Inflammatory macrophage (primary cell): ENCODE measurements around the gene TRIM4.
"Not testable (repeated sequence)": the region's sequence is repeated elsewhere in the genome, so short reads cannot be mapped to it uniquely, and the experiment has no call there.

Experiments used
- DNase-seq, 2 donors: peaks; one replicate each; pipeline ENCODE4 v3.0.0-alpha.2; 2020 to 2022
- total RNA-seq, 18 experiments: gene quantifications; one replicate each; lab custom pipeline; 2026; ENCODE audit warnings: mixed read lengths in 6 of 18, inconsistent platforms in 2 of 18; lab: John Stamatoyannopoulos, UW

Gene TRIM4, protein sequence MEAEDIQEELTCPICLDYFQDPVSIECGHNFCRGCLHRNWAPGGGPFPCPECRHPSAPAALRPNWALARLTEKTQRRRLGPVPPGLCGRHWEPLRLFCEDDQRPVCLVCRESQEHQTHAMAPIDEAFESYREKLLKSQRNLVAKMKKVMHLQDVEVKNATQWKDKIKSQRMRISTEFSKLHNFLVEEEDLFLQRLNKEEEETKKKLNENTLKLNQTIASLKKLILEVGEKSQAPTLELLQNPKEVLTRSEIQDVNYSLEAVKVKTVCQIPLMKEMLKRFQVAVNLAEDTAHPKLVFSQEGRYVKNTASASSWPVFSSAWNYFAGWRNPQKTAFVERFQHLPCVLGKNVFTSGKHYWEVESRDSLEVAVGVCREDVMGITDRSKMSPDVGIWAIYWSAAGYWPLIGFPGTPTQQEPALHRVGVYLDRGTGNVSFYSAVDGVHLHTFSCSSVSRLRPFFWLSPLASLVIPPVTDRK
- 21.6 to 48.1 (median 30.4) reads per million in 18 experiments for total RNA-seq

- DNase-seq: peak; percentile 94 to 96
Measured at GRCh38 chr7:99918959-99919813, at the start of gene TRIM4. TRIM4 (minus strand) TSS chr7:99919530; CDS start chr7:99919401, 129 bp downstream.

DNA sequence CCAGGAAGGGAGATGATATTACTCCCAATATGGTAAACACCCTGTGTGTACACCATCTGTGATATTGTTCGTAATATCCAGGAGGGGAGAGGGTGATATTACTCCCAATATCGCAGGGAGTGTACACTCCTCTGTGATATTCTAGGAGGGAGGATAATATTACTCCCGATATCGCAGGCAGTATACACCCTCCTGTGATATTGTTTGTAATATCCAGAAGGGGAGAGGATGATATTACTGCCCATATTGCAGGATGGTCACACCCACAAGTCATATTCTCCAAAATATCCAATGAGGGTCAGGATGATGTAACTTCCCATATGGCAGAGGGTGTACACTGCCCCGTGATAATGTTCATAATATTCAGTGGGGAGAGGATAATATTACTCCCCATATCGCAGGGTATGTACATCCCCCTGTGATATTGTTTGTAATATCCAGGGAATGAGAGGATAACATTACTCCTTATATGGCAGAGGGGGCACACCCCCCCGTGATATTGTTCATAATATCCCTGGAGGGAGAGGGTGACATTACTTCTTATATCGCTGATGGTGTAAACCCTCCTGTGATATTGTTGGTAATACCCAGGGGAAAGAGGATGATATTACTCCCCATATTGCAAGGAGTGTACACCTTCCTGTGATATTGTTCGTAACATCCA lies 39.4 kb upstream of the TRIM4 start:
- no peak for DNase-seq

DNA sequence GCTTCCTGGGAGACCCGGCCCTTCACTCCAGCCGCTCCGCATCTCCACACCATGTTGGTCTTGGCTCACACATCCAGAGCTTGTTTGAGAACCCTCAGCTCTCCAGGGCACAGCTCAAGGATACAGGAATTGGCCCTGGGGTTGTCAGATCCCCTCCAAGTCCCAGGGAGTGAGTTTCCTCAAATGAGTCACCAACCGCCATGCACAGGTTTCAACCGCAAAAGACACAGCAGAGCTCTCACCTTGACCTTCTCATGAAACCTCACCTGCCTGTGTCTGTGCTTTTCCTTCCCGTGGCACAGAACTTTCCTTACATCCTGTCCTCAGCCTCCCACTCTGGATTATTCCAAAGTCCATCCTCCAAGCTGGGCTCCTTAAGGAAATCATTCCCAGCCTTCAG lies 35.9 kb upstream of the TRIM4 start:
- no peak for DNase-seq

DNA sequence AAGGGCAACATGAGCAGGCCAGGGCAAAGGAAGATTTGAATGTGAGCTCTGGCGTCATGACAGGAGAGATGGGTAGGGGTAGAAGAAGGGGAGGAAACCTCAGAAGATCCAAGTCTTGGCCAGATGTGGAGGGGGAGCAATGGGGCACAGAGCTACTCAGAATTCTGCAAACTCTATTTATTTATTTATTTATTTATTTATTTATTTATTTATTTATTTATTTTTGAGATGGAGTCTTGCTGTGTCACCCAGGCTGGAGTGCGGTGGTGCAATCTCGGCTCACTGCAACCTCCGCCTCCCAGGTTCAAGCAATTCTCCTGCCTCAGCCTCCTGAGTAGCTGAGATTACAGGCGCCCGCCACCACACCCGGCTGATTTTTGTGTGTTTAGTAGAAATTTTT lies 35.3 kb upstream of the TRIM4 start:
- DNase-seq: not testable (repeated sequence)

GRCh38 chr7:99953649-99954048 lies 34.3 kb upstream of the TRIM4 start:
- DNase-seq: peak; percentile 74 to 89

DNA sequence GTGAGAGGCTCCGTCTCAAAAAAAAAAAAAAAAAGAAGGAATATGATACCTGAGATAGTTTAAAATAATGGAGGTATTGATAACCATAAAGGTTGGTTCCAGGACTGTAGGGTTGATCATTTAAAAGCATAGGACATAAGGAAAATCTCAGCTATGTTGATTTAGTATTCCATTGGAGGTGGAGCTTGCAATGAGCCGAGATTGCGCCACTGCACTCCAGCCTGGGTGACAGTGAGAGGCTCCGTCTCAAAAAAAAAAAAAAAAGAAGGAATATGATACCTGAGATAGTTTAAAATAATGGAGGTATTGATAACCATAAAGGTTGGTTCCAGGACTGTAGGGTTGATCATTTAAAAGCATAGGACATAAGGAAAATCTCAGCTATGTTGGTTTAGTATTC lies 33.3 kb upstream of the TRIM4 start:
- DNase-seq: not testable (repeated sequence)

GRCh38 chr7:99950819-99951218 lies 31.5 kb upstream of the TRIM4 start:
- not testable (repeated sequence) for DNase-seq

DNA sequence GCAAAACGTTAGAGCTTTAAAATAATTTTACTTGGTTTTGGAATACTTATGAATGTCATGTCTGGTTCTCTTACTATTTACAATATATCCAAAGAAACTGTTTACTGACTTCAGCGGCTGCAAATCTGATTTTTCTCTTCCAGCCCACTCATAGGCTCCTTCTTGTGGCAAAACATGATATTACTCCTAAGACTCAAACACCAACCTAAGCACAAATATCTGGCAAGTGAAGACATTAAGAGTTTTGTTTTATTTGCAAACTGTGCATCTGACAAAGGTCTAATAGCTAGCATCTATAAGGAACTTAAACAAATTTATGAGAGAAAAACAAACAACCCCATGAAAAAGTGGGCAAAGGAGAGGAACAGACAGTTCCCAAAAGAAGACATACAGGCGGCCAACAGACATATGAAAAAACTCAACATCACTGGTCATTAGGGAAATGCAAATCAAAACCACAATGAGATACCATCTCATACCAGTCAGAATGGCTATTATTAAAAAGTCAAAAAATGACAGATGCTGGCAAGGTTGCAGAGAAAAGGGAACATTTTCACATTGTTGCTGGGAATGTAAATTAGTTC lies 30.4 kb upstream of the TRIM4 start:
- peak; percentile 10 to 24 for DNase-seq

GRCh38 chr7:99947608-99948007 lies 28.3 kb upstream of the TRIM4 start:
- no peak for DNase-seq

GRCh38 chr7:99944497-99945070 lies 25.3 kb upstream of the TRIM4 start:
- DNase-seq: no peak

DNA sequence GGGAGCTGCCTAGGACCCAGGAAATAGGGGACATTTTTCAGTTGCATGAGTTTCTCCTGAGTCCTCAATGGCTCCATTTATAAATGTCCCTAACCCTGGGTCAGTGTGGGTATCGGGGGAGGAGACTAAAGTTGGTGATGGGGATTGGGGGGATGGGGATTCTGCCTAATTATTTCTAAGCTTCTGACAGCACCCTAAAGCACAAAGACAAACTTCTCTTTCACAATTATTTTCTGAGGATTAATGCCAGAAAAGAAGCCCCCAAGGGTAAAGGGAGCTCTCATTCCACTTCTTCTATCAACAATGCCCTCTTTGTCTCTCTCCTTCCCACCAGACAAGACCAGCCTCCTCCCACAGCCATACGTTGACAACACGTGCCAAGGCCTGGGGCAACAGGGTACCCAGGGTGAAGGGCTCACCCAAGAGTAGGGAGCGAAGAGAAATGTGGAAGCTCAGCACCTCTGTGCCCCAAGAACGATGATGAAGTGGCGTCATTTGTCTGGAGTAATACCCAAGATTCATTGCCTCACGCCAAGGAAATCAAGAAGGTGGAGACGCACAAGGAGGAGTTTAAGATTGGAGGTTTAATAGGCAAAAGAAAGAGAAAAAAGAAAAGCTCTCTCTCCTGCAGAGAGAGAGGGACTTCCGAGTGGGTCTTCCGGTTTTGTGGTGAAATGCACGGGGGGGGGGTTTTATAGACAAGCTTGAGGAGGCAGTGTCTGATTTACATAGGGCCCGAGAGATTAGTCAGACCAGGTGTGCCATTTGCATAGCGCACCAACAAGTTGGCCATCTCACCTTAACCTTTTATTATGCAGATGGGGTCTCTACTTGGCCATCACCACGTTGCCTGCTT lies 24.5 kb upstream of the TRIM4 start:
- peak; percentile 8 to 10 for DNase-seq

DNA sequence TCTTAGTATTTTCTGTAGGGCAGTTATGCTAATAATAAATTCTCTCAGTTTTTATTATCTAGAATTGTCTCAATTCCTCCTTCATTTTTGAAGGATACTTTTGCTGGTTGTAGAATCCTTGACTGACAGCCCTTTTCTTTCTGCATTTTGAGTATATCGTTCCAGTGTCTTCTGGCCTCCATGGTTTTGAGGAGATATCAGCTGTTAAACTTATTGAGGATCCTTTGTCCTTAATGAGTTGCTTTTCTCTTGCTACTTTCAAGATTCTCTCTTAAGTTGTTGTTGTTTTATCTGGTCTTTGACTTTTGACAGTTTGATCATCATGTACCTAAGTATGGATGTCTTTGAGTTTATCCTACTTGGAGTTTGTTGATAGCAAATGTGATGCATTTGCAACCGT lies 19.0 kb upstream of the TRIM4 start:
- DNase-seq: no peak

DNA sequence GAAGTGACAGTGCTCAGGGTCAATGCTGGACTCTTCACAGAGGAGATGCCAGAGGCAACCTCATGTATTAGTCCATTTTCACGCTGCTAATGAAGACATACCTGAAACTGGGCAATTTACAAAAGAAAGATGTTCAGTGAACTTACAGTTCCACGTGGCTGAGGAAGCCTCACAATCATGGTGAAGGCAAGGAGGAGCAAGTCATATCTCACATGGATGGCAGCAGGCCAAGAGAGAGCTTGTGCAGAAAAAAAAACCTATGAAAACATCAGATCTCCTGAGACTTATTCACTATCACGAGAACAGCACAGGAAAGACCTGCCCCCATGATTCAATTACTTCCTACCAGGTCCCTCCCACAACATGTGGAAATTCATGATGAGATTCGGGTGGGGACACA lies 15.7 kb upstream of the TRIM4 start:
- DNase-seq: peak; percentile 12 to 29

GRCh38 chr7:99930376-99930775 lies 11.0 kb upstream of the TRIM4 start:
- no peak for DNase-seq

GRCh38 chr7:99929730-99930053 lies 10.4 kb upstream of the TRIM4 start:
- no peak for DNase-seq

GRCh38 chr7:99928994-99929729 lies 9.8 kb upstream of the TRIM4 start, which contains the start of gene GJC3:
GJC3 (minus strand) TSS chr7:99929620; CDS start chr7:99929620, 0 bp downstream.
- peak; percentile 65 to 71 for DNase-seq

DNA sequence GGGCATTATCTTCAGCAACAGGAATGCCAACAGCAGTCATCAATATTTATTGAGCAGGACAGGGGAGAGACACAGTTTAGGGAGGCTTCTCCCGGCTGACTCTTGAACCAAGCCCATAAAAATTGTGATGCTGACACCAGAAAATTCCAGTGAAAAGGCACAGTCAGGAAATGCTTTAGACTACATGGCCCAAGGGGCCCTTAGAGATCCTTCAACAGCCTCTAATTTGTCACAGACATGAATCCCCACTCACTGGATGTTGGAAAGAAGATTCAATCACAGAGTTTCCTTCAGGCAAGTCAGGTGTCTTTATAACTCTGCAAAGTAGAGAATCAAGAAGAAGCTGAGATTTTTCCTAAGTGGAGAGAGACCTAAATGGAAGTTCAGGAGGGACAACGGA lies 8.9 kb upstream of the TRIM4 start:
- no peak for DNase-seq

DNA sequence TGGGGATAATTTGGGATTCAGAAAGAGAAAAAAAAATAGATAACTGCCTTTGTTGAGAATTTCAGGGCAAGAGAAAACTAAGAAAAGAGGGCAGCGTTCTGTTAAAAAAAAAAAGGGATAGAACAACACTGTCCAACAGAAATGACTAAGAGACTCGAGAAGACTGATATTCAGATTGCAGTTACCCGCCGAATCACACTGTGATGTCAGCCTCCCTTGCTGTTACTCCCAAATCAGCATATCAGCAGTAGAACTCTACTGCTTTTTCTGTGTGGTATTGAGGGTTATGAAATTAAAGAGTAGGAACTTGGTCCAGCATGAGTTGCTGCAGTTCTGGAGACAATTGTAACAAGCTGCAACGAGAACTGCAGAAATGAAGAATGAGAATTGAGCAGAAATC lies 8.2 kb upstream of the TRIM4 start:
- DNase-seq: no peak

- DNase-seq: no peak
Measured at GRCh38 chr7:99926321-99926720, 7.0 kb upstream of the TRIM4 start.

DNA sequence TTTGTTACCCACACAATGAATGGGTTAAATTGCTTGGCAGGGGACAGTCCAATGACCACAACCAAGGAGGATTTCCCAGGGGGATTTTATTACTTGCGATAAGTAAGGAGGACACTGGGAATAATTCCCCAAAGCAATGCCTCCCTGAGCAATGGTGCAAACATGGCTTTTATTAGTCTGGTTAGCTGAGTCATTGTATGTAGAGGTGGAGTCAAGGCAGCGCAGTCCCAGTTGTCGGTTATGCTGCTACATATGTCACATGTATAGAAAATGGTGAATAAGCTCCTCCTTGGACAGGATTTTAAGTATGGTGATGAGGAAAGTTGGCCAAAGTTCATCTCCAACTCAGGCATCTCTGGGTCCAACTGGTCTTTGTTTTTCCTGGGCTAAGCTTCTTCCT lies 3.9 kb upstream of the TRIM4 start:
- DNase-seq: no peak
